Activated CD4-positive, alpha-beta T cell treated with anti-CD3 and anti-CD28 coated beads for 36 hours (primary cell): ENCODE results near the gene PDS5A. TPM values are rescaled to one million over a fixed set of nuclear protein-coding genes. Genes with fewer than 3 reads are reported as not detected.

Experiments used
- ATAC-seq: fragments of 200-7000 bp; cut with Tn5 transposase; one replicate; pipeline ENCODE4 v1.10.0; 2021; ENCODE audit warnings: mild to moderate bottlenecking, moderate library complexity
- CTCF ChIA-PET: fragments of 350-600 bp; sonication (Branson Sonifier 250); formaldehyde crosslinking; loops from one replicate; lab custom pipeline; 2021; ENCODE audit warnings: antibody characterized with exemption; lab: Charles Lee
- POLR2A ChIA-PET: fragments of 350-600 bp; sonication (Branson Sonifier 250); formaldehyde crosslinking; loops from one replicate; lab custom pipeline; 2021; ENCODE audit warnings: antibody characterized with exemption, inconsistent platforms; lab: Charles Lee
- DNase-seq: peaks from one replicate; pipeline ENCODE4 v3.0.0-alpha.2; 2020
- H3K27ac Mint-ChIP-seq: one replicate; pipeline ENCODE4 v1.8.0; 2021; ENCODE audit warnings: mixed read lengths
- H3K27me3 Mint-ChIP-seq: one replicate; pipeline ENCODE4 v1.8.0; 2021; ENCODE audit warnings: mixed read lengths
- H3K36me3 Mint-ChIP-seq: one replicate; pipeline ENCODE4 v1.8.0; 2021; ENCODE audit warnings: low read depth, mixed read lengths
- H3K4me1 Mint-ChIP-seq: one replicate; pipeline ENCODE4 v1.8.0; 2021; ENCODE audit warnings: mixed read lengths
- H3K4me3 Mint-ChIP-seq: one replicate; pipeline ENCODE4 v1.8.0; 2021; ENCODE audit warnings: mild to moderate bottlenecking, moderate library complexity, mixed read lengths
- H3K9me3 Mint-ChIP-seq: one replicate; pipeline ENCODE4 v1.8.0; 2021; ENCODE audit warnings: low read depth, mixed read lengths
- intact Hi-C, 2 experiments: fragments of 100-400 bp; cut with DNase I in 1 of 2; cut with micrococcal nuclease in 1 of 2; formaldehyde crosslinking; loops; one replicate each; pipeline versions ENCODE4 v1.14.2 to v1.15.1; 2022 to 2024; cut with DNase I, micrococcal nuclease
- total RNA-seq, 2 experiments: library from RNA; stranded (reverse); gene quantifications; one replicate each; pipeline ENCODE4 v1.2.3, GENCODE V29; 2021

PDS5A gene
- total RNA-seq, 2 experiments from 2014 or later, result 98.5 to 102 TPM

GRCh38 chr4:39877971-39878370 lies 99.7 kb downstream of the PDS5A start:
- POLR2A ChIA-PET, result interaction anchor here (0.5 kb wide), 1 partner anchor 173 kb away, joined by 8 read pairs; no protein-coding TSS in a partner anchor

GRCh38 chr4:39873823-39874222 lies 103.9 kb downstream of the PDS5A start:
- ChIA-PET POLR2A (interaction anchor here (0.6 kb wide), 1 partner anchor 49 kb away, joined by 4 read pairs; no protein-coding TSS in a partner anchor), CTCF (interaction anchor here (0.6 to 1.7 kb wide), 5 partner anchors 9 to 529 kb away, joined by 3 to 4 read pairs (median 3); no protein-coding TSS in a partner anchor)
- no peak for ATAC-seq
- Mint-ChIP-seq H3K4me1 (peaks cover 15% of the 10 kb centered on the region), H3K36me3 (peaks cover 36% of the 10 kb centered on the region), H3K4me3 (no peak overlapping the region), H3K27ac (peak overlapping the region; percentile 18), H3K27me3 (no peaks in the 10 kb centered on the region), H3K9me3 (no peaks in the 10 kb centered on the region)
- intact Hi-C loops, result no loop called here
- peak; percentile 13 for DNase-seq

More at GRCh38 chr4:39877971-39878370, 99.7 kb downstream of the PDS5A start:
- no peaks in the 10 kb centered on the region for H3K27me3 Mint-ChIP-seq
- H3K36me3 Mint-ChIP-seq, result peaks cover 39% of the 10 kb centered on the region
- DNase-seq (no peak), ATAC-seq (no peak)
- intact Hi-C loops, result no loop called here
- peaks cover 15% of the 10 kb centered on the region for H3K4me1 Mint-ChIP-seq
- H3K4me3 Mint-ChIP-seq, result no peak overlapping the region
- CTCF ChIA-PET, result no interaction called here
- H3K9me3 Mint-ChIP-seq, result no peaks in the 10 kb centered on the region
- H3K27ac Mint-ChIP-seq, result no peak overlapping the region

GRCh38 chr4:39865280-39865679 lies 112.4 kb downstream of the PDS5A start:
- Mint-ChIP-seq H3K27me3 (no peaks in the 10 kb centered on the region), H3K4me3 (no peak overlapping the region), H3K27ac (no peak overlapping the region), H3K36me3 (peaks cover 25% of the 10 kb centered on the region), H3K9me3 (no peaks in the 10 kb centered on the region), H3K4me1 (no peaks in the 10 kb centered on the region)
- ATAC-seq (no peak), DNase-seq (no peak)
- ChIA-PET CTCF (interaction anchor here (0.7 to 1.2 kb wide), 3 partner anchors 9 to 180 kb away, joined by 3 to 5 read pairs (median 4); no protein-coding TSS in a partner anchor), POLR2A (no interaction called here)
- intact Hi-C loops, result no loop called here

- no peaks in the 10 kb centered on the region for H3K9me3 Mint-ChIP-seq
- H3K36me3 Mint-ChIP-seq, result peaks cover 32% of the 10 kb centered on the region
- ChIA-PET POLR2A (no interaction called here), CTCF (interaction anchor here (1.2 kb wide), 2 partner anchors 10 to 11 kb away, joined by 4 to 5 read pairs; no protein-coding TSS in a partner anchor)
- DNase-seq, result no peak
- no peak overlapping the region for H3K4me3 Mint-ChIP-seq
- H3K27ac Mint-ChIP-seq, result no peak overlapping the region
- no peak for ATAC-seq
- intact Hi-C loops, result no loop called here
- H3K27me3 Mint-ChIP-seq, result no peaks in the 10 kb centered on the region
- no peaks in the 10 kb centered on the region for H3K4me1 Mint-ChIP-seq
Measured at GRCh38 chr4:39864391-39864790, 113.3 kb downstream of the PDS5A start.

- DNase-seq (no peak), ATAC-seq (no peak)
- Mint-ChIP-seq H3K27me3 (no peaks in the 10 kb centered on the region), H3K27ac (no peak overlapping the region), H3K4me3 (no peak overlapping the region), H3K4me1 (peaks cover 5% of the 10 kb centered on the region), H3K36me3 (peaks cover 49% of the 10 kb centered on the region), H3K9me3 (peaks cover 5% of the 10 kb centered on the region)
- ChIA-PET CTCF (interaction anchor here (0.9 kb wide), 1 partner anchor 118 kb away, joined by 3 read pairs; no protein-coding TSS in a partner anchor), POLR2A (no interaction called here)
- intact Hi-C loops, result no loop called here
Measured at GRCh38 chr4:39860804-39861203, 116.9 kb downstream of the PDS5A start.

- Mint-ChIP-seq H3K27ac (no peak overlapping the region), H3K4me3 (no peak overlapping the region), H3K4me1 (peaks cover 13% of the 10 kb centered on the region), H3K27me3 (no peaks in the 10 kb centered on the region), H3K9me3 (peaks cover 10% of the 10 kb centered on the region), H3K36me3 (peaks cover 66% of the 10 kb centered on the region)
- ATAC-seq, result peak; percentile 16
- no peak for DNase-seq
- intact Hi-C loops, result loop anchor here in 1 of 2 experiments (5.0 kb wide), 1 partner anchor 36 kb away; no protein-coding TSS in a partner anchor
- ChIA-PET CTCF (no interaction called here), POLR2A (interaction anchor here (0.7 kb wide), 1 partner anchor 12 kb away, joined by 3 read pairs; no protein-coding TSS in a partner anchor)
Measured at GRCh38 chr4:39855909-39856512, 121.7 kb downstream of the PDS5A start.

- peaks cover 9% of the 10 kb centered on the region for H3K9me3 Mint-ChIP-seq
- H3K4me3 Mint-ChIP-seq, result no peak overlapping the region
- no peak for DNase-seq
- POLR2A ChIA-PET, result interaction anchor here (0.5 kb wide), 1 partner anchor 848 kb away, joined by 3 read pairs; no protein-coding TSS in a partner anchor
- ATAC-seq, result no peak
- CTCF ChIA-PET, result interaction anchor here (1.6 kb wide), 1 partner anchor 12 kb away, joined by 5 read pairs; no protein-coding TSS in a partner anchor
- intact Hi-C loops, result no loop called here
- peaks cover 55% of the 10 kb centered on the region for H3K36me3 Mint-ChIP-seq
- no peaks in the 10 kb centered on the region for H3K27me3 Mint-ChIP-seq
- no peak overlapping the region for H3K27ac Mint-ChIP-seq
- H3K4me1 Mint-ChIP-seq, result peaks cover 13% of the 10 kb centered on the region
Measured at GRCh38 chr4:39852636-39853035, 125.1 kb downstream of the PDS5A start.

GRCh38 chr4:39850727-39851126 lies 127.0 kb downstream of the PDS5A start:
- Mint-ChIP-seq H3K9me3 (peaks cover 4% of the 10 kb centered on the region), H3K27ac (no peak overlapping the region), H3K4me1 (peaks cover 7% of the 10 kb centered on the region), H3K36me3 (peaks cover 40% of the 10 kb centered on the region), H3K27me3 (no peaks in the 10 kb centered on the region), H3K4me3 (no peak overlapping the region)
- intact Hi-C loops, result no loop called here
- ChIA-PET POLR2A (no interaction called here), CTCF (interaction anchor here (0.6 to 1.2 kb wide), 2 partner anchors 32 to 47 kb away, joined by 3 read pairs; no protein-coding TSS in a partner anchor)
- DNase-seq, result no peak
- no peak for ATAC-seq

- DNase-seq (no peak), ATAC-seq (no peak)
- H3K4me1 Mint-ChIP-seq, result no peaks in the 10 kb centered on the region
- H3K4me3 Mint-ChIP-seq, result no peak overlapping the region
- ChIA-PET POLR2A (no interaction called here), CTCF (interaction anchor here (1.1 kb wide), 1 partner anchor 28 kb away, joined by 3 read pairs; no protein-coding TSS in a partner anchor)
- no peaks in the 10 kb centered on the region for H3K27me3 Mint-ChIP-seq
- H3K36me3 Mint-ChIP-seq, result peaks cover 24% of the 10 kb centered on the region
- H3K27ac Mint-ChIP-seq, result no peak overlapping the region
- no peaks in the 10 kb centered on the region for H3K9me3 Mint-ChIP-seq
- intact Hi-C loops, result no loop called here
Measured at GRCh38 chr4:39846705-39847104, 131.0 kb downstream of the PDS5A start.

- intact Hi-C loops, result no loop called here
- Mint-ChIP-seq H3K27ac (no peak overlapping the region), H3K27me3 (no peaks in the 10 kb centered on the region), H3K9me3 (no peaks in the 10 kb centered on the region), H3K4me3 (no peak overlapping the region), H3K36me3 (peaks cover 26% of the 10 kb centered on the region), H3K4me1 (no peaks in the 10 kb centered on the region)
- ATAC-seq (no peak), DNase-seq (no peak)
- CTCF ChIA-PET, result interaction anchor here (1.1 kb wide), 1 partner anchor 28 kb away, joined by 3 read pairs; no protein-coding TSS in a partner anchor
- POLR2A ChIA-PET, result no interaction called here
Measured at GRCh38 chr4:39846120-39846519, 131.6 kb downstream of the PDS5A start.

- POLR2A ChIA-PET, result no interaction called here
- H3K27me3 Mint-ChIP-seq, result no peaks in the 10 kb centered on the region
- H3K27ac Mint-ChIP-seq, result no peak overlapping the region
- peaks cover 40% of the 10 kb centered on the region for H3K36me3 Mint-ChIP-seq
- H3K4me3 Mint-ChIP-seq, result no peak overlapping the region
- intact Hi-C loops, result no loop called here
- CTCF ChIA-PET, result interaction anchor here (0.6 to 1.0 kb wide), 2 partner anchors 8 to 32 kb away, joined by 3 read pairs; no protein-coding TSS in a partner anchor
- ATAC-seq (no peak), DNase-seq (no peak)
- H3K4me1 Mint-ChIP-seq, result no peaks in the 10 kb centered on the region
- no peaks in the 10 kb centered on the region for H3K9me3 Mint-ChIP-seq
Measured at GRCh38 chr4:39841894-39842293, 135.8 kb downstream of the PDS5A start.
